ENCODE data around the gene BTBD10.

- no peak for TF ChIP-seq EP300 (IDR thresholded peaks at IDR 0.05)
- TF ChIP-seq, protein P1, sequence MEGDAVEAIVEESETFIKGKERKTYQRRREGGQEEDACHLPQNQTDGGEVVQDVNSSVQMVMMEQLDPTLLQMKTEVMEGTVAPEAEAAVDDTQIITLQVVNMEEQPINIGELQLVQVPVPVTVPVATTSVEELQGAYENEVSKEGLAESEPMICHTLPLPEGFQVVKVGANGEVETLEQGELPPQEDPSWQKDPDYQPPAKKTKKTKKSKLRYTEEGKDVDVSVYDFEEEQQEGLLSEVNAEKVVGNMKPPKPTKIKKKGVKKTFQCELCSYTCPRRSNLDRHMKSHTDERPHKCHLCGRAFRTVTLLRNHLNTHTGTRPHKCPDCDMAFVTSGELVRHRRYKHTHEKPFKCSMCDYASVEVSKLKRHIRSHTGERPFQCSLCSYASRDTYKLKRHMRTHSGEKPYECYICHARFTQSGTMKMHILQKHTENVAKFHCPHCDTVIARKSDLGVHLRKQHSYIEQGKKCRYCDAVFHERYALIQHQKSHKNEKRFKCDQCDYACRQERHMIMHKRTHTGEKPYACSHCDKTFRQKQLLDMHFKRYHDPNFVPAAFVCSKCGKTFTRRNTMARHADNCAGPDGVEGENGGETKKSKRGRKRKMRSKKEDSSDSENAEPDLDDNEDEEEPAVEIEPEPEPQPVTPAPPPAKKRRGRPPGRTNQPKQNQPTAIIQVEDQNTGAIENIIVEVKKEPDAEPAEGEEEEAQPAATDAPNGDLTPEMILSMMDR (IDR thresholded peaks at IDR 0.05) = no peak
These were observed 123.5 kb downstream of the BTBD10 start for GRCh38 chr11:13339195-13340153.

All from gastroesophageal sphincter (tissue), 3 donors.